ENCODE measurements around the gene LRRC4C. TPM values are rescaled to one million over a fixed set of nuclear protein-coding genes. Genes with fewer than 3 reads are reported as not detected.

The LRRC4C gene
- total RNA-seq, 1 donor from 2014 or later: 2.1 TPM

- no peak overlapping the region for H3K27ac ChIP-seq (ENCODE audit: low read depth, low read length)
- no peaks in the 10 kb centered on the region for H3K36me3 ChIP-seq (ENCODE audit: control insufficient read depth in 3 of 3, insufficient read depth in 3 of 3, low read length in 3 of 3)
- no peaks in the 10 kb centered on the region for H3K27me3 ChIP-seq (ENCODE audit: control insufficient read depth in 3 of 3, insufficient read depth in 3 of 3, low read length in 3 of 3)
- no peaks in the 10 kb centered on the region for H3K4me1 ChIP-seq (ENCODE audit: control insufficient read depth in 3 of 3, insufficient read depth in 3 of 3, low read length in 3 of 3)
- no peaks in the 10 kb centered on the region for H3K9me3 ChIP-seq (ENCODE audit: control insufficient read depth in 3 of 3, low read length in 3 of 3)
- no peak overlapping the region for H3K9ac ChIP-seq (ENCODE audit: low read depth in 1 of 3, low read length in 3 of 3)
- no peak overlapping the region for H3K4me3 ChIP-seq (ENCODE audit: low read length in 3 of 3)
Measured at GRCh38 chr11:41282395-41282794, 177.1 kb downstream of the LRRC4C start.

- Histone ChIP-seq H3K9ac (ENCODE audit: low read depth in 1 of 3, low read length in 3 of 3) (no peak overlapping the region), H3K36me3 (ENCODE audit: control insufficient read depth in 3 of 3, insufficient read depth in 3 of 3, low read length in 3 of 3) (no peaks in the 10 kb centered on the region), H3K9me3 (ENCODE audit: control insufficient read depth in 3 of 3, low read length in 3 of 3) (no peaks in the 10 kb centered on the region), H3K27ac (ENCODE audit: low read depth, low read length) (no peak overlapping the region), H3K4me3 (ENCODE audit: low read length in 3 of 3) (no peak overlapping the region), H3K4me1 (ENCODE audit: control insufficient read depth in 3 of 3, insufficient read depth in 3 of 3, low read length in 3 of 3) (no peaks in the 10 kb centered on the region), H3K27me3 (ENCODE audit: control insufficient read depth in 3 of 3, insufficient read depth in 3 of 3, low read length in 3 of 3) (no peaks in the 10 kb centered on the region)
Measured at GRCh38 chr11:41281131-41281742, 178.2 kb downstream of the LRRC4C start.

GRCh38 chr11:41274831-41275230 lies 184.6 kb downstream of the LRRC4C start:
- Histone ChIP-seq H3K27me3 (ENCODE audit: control insufficient read depth in 3 of 3, insufficient read depth in 3 of 3, low read length in 3 of 3) (no peaks in the 10 kb centered on the region), H3K4me1 (ENCODE audit: control insufficient read depth in 3 of 3, insufficient read depth in 3 of 3, low read length in 3 of 3) (no peaks in the 10 kb centered on the region), H3K36me3 (ENCODE audit: control insufficient read depth in 3 of 3, insufficient read depth in 3 of 3, low read length in 3 of 3) (no peaks in the 10 kb centered on the region), H3K9ac (ENCODE audit: low read depth in 1 of 3, low read length in 3 of 3) (no peak overlapping the region), H3K27ac (ENCODE audit: low read depth, low read length) (no peak overlapping the region), H3K4me3 (ENCODE audit: low read length in 3 of 3) (no peak overlapping the region), H3K9me3 (ENCODE audit: control insufficient read depth in 3 of 3, low read length in 3 of 3) (no peaks in the 10 kb centered on the region)

GRCh38 chr11:41273908-41274307 lies 185.5 kb downstream of the LRRC4C start:
- H3K9ac ChIP-seq (ENCODE audit: low read depth in 1 of 3, low read length in 3 of 3): no peak overlapping the region
- H3K36me3 ChIP-seq (ENCODE audit: control insufficient read depth in 3 of 3, insufficient read depth in 3 of 3, low read length in 3 of 3): no peaks in the 10 kb centered on the region
- H3K27ac ChIP-seq (ENCODE audit: low read depth, low read length): no peak overlapping the region
- H3K4me1 ChIP-seq (ENCODE audit: control insufficient read depth in 3 of 3, insufficient read depth in 3 of 3, low read length in 3 of 3): no peaks in the 10 kb centered on the region
- H3K9me3 ChIP-seq (ENCODE audit: control insufficient read depth in 3 of 3, low read length in 3 of 3): no peaks in the 10 kb centered on the region
- no peak overlapping the region for H3K4me3 ChIP-seq (ENCODE audit: low read length in 3 of 3)
- no peaks in the 10 kb centered on the region for H3K27me3 ChIP-seq (ENCODE audit: control insufficient read depth in 3 of 3, insufficient read depth in 3 of 3, low read length in 3 of 3)

- H3K4me3 ChIP-seq (ENCODE audit: low read length in 3 of 3): no peak overlapping the region
- H3K4me1 ChIP-seq (ENCODE audit: control insufficient read depth in 3 of 3, insufficient read depth in 3 of 3, low read length in 3 of 3): no peaks in the 10 kb centered on the region
- H3K9me3 ChIP-seq (ENCODE audit: control insufficient read depth in 3 of 3, low read length in 3 of 3): no peaks in the 10 kb centered on the region
- no peaks in the 10 kb centered on the region for H3K27me3 ChIP-seq (ENCODE audit: control insufficient read depth in 3 of 3, insufficient read depth in 3 of 3, low read length in 3 of 3)
- H3K27ac ChIP-seq (ENCODE audit: low read depth, low read length): no peak overlapping the region
- no peak overlapping the region for H3K9ac ChIP-seq (ENCODE audit: low read depth in 1 of 3, low read length in 3 of 3)
- H3K36me3 ChIP-seq (ENCODE audit: control insufficient read depth in 3 of 3, insufficient read depth in 3 of 3, low read length in 3 of 3): no peaks in the 10 kb centered on the region
Measured at GRCh38 chr11:41267451-41267850, 192.0 kb downstream of the LRRC4C start.

GRCh38 chr11:41256041-41256440 lies 203.4 kb downstream of the LRRC4C start:
- no peaks in the 10 kb centered on the region for H3K4me1 ChIP-seq (ENCODE audit: control insufficient read depth in 3 of 3, insufficient read depth in 3 of 3, low read length in 3 of 3)
- H3K9me3 ChIP-seq (ENCODE audit: control insufficient read depth in 3 of 3, low read length in 3 of 3): no peaks in the 10 kb centered on the region
- no peaks in the 10 kb centered on the region for H3K36me3 ChIP-seq (ENCODE audit: control insufficient read depth in 3 of 3, insufficient read depth in 3 of 3, low read length in 3 of 3)

GRCh38 chr11:41254966-41255365 lies 204.5 kb downstream of the LRRC4C start:
- no peak overlapping the region for H3K4me3 ChIP-seq (ENCODE audit: low read length in 3 of 3)
- H3K9ac ChIP-seq (ENCODE audit: low read depth in 1 of 3, low read length in 3 of 3): no peak overlapping the region
- H3K27me3 ChIP-seq (ENCODE audit: control insufficient read depth in 3 of 3, insufficient read depth in 3 of 3, low read length in 3 of 3): no peaks in the 10 kb centered on the region

More at GRCh38 chr11:41256041-41256440, 203.4 kb downstream of the LRRC4C start:
- H3K27ac ChIP-seq (ENCODE audit: low read depth, low read length): no peak overlapping the region
- H3K27me3 ChIP-seq (ENCODE audit: control insufficient read depth in 3 of 3, insufficient read depth in 3 of 3, low read length in 3 of 3): no peaks in the 10 kb centered on the region
- no peak overlapping the region for H3K4me3 ChIP-seq (ENCODE audit: low read length in 3 of 3)
- H3K9ac ChIP-seq (ENCODE audit: low read depth in 1 of 3, low read length in 3 of 3): no peak overlapping the region

GRCh38 chr11:41250408-41250935 lies 209.0 kb downstream of the LRRC4C start:
- H3K4me3 ChIP-seq (ENCODE audit: low read length in 3 of 3): no peak overlapping the region
- H3K27me3 ChIP-seq (ENCODE audit: control insufficient read depth in 3 of 3, insufficient read depth in 3 of 3, low read length in 3 of 3): no peaks in the 10 kb centered on the region
- no peak overlapping the region for H3K9ac ChIP-seq (ENCODE audit: low read depth in 1 of 3, low read length in 3 of 3)
- H3K4me1 ChIP-seq (ENCODE audit: control insufficient read depth in 3 of 3, insufficient read depth in 3 of 3, low read length in 3 of 3): no peaks in the 10 kb centered on the region
- no peaks in the 10 kb centered on the region for H3K9me3 ChIP-seq (ENCODE audit: control insufficient read depth in 3 of 3, low read length in 3 of 3)
- H3K36me3 ChIP-seq (ENCODE audit: control insufficient read depth in 3 of 3, insufficient read depth in 3 of 3, low read length in 3 of 3): no peaks in the 10 kb centered on the region
- no peak overlapping the region for H3K27ac ChIP-seq (ENCODE audit: low read depth, low read length)

More at GRCh38 chr11:41254966-41255365, 204.5 kb downstream of the LRRC4C start:
- Histone ChIP-seq H3K36me3 (ENCODE audit: control insufficient read depth in 3 of 3, insufficient read depth in 3 of 3, low read length in 3 of 3) (no peaks in the 10 kb centered on the region), H3K27ac (ENCODE audit: low read depth, low read length) (no peak overlapping the region), H3K4me1 (ENCODE audit: control insufficient read depth in 3 of 3, insufficient read depth in 3 of 3, low read length in 3 of 3) (no peaks in the 10 kb centered on the region), H3K9me3 (ENCODE audit: control insufficient read depth in 3 of 3, low read length in 3 of 3) (no peaks in the 10 kb centered on the region)

- Histone ChIP-seq H3K27ac (ENCODE audit: low read depth, low read length) (no peak overlapping the region), H3K9me3 (ENCODE audit: control insufficient read depth in 3 of 3, low read length in 3 of 3) (no peaks in the 10 kb centered on the region), H3K27me3 (ENCODE audit: control insufficient read depth in 3 of 3, insufficient read depth in 3 of 3, low read length in 3 of 3) (no peaks in the 10 kb centered on the region), H3K36me3 (ENCODE audit: control insufficient read depth in 3 of 3, insufficient read depth in 3 of 3, low read length in 3 of 3) (no peaks in the 10 kb centered on the region), H3K9ac (ENCODE audit: low read depth in 1 of 3, low read length in 3 of 3) (no peak overlapping the region), H3K4me1 (ENCODE audit: control insufficient read depth in 3 of 3, insufficient read depth in 3 of 3, low read length in 3 of 3) (no peaks in the 10 kb centered on the region), H3K4me3 (ENCODE audit: low read length in 3 of 3) (no peak overlapping the region)
Measured at GRCh38 chr11:41247621-41248020, 211.8 kb downstream of the LRRC4C start.

- no peaks in the 10 kb centered on the region for H3K27me3 ChIP-seq (ENCODE audit: control insufficient read depth in 3 of 3, insufficient read depth in 3 of 3, low read length in 3 of 3)
Measured at GRCh38 chr11:41246399-41246745, 213.1 kb downstream of the LRRC4C start.

More at GRCh38 chr11:41246399-41246745, 213.1 kb downstream of the LRRC4C start:
- H3K36me3 ChIP-seq (ENCODE audit: control insufficient read depth in 3 of 3, insufficient read depth in 3 of 3, low read length in 3 of 3): no peaks in the 10 kb centered on the region
- H3K4me3 ChIP-seq (ENCODE audit: low read length in 3 of 3): no peak overlapping the region
- H3K4me1 ChIP-seq (ENCODE audit: control insufficient read depth in 3 of 3, insufficient read depth in 3 of 3, low read length in 3 of 3): no peaks in the 10 kb centered on the region
- no peaks in the 10 kb centered on the region for H3K9me3 ChIP-seq (ENCODE audit: control insufficient read depth in 3 of 3, low read length in 3 of 3)
- no peak overlapping the region for H3K9ac ChIP-seq (ENCODE audit: low read depth in 1 of 3, low read length in 3 of 3)
- H3K27ac ChIP-seq (ENCODE audit: low read depth, low read length): no peak overlapping the region
